ENCODE results near the gene GNG5.
"Not testable (repeated sequence)": the region's sequence is repeated elsewhere in the genome, so short reads cannot be mapped to it uniquely, and the experiment has no call there.

The GNG5 gene

GRCh38 chr1:84481317-84481716 is 25.1 kb downstream of the GNG5 start:
- DNase-seq = no peak

GRCh38 chr1:84480650-84481049 is 25.7 kb downstream of the GNG5 start:
- DNase-seq = no peak

GRCh38 chr1:84479998-84480397 is 26.4 kb downstream of the GNG5 start:
- DNase-seq = no peak

GRCh38 chr1:84478876-84479868 is 27.2 kb downstream of the GNG5 start, which contains the start of gene RPF1:
Gene RPF1 (plus strand): TSS chr1:84479266. CDS start chr1:84479282, 16 bp downstream.
- DNase-seq = peak; percentile 82

GRCh38 chr1:84476225-84476624 is 30.2 kb downstream of the GNG5 start:
- DNase-seq = no peak

- no peak for DNase-seq
These were observed 39.1 kb downstream of the GNG5 start for GRCh38 chr1:84467298-84467697.

- DNase-seq = no peak
These were observed 44.3 kb downstream of the GNG5 start for GRCh38 chr1:84462118-84462517.

GRCh38 chr1:84452436-84452835 is 53.9 kb downstream of the GNG5 start:
- DNase-seq = no peak

GRCh38 chr1:84450910-84451309 is 55.5 kb downstream of the GNG5 start:
- no peak for DNase-seq

- not testable (repeated sequence) for DNase-seq
These were observed 57.7 kb downstream of the GNG5 start for GRCh38 chr1:84448704-84449103.
